Activated B cell treated with CpG ODN at 0.5 μM for 24 hours (primary cell): ENCODE results near the gene MRPS27. TPM values are rescaled to one million over a fixed set of nuclear protein-coding genes. Genes with fewer than 3 reads are reported as not detected.

Source experiments
- ATAC-seq: fragments of 200-7000 bp; cut with Tn5 transposase; one replicate; pipeline ENCODE4 v1.10.0; 2021; ENCODE audit warnings: low read depth, mild to moderate bottlenecking, moderate library complexity
- CTCF ChIA-PET: fragments of 350-600 bp; sonication (Branson Sonifier 250); formaldehyde crosslinking; loops from one replicate; lab custom pipeline; 2021; ENCODE audit warnings: antibody characterized with exemption; lab: Charles Lee
- POLR2A ChIA-PET: fragments of 350-600 bp; sonication (Branson Sonifier 250); formaldehyde crosslinking; loops from one replicate; lab custom pipeline; 2021; ENCODE audit warnings: antibody characterized with exemption; lab: Charles Lee
- DNase-seq: peaks from one replicate; pipeline ENCODE4 v3.0.0; 2022
- H3K27ac Mint-ChIP-seq: one replicate; pipeline ENCODE4 v1.8.0; 2020; ENCODE audit warnings: mixed read lengths
- H3K27me3 Mint-ChIP-seq: one replicate; pipeline ENCODE4 v1.8.0; 2021; ENCODE audit warnings: mixed read lengths
- H3K36me3 Mint-ChIP-seq: one replicate; pipeline ENCODE4 v1.8.0; 2021; ENCODE audit warnings: low read depth, mixed read lengths
- H3K4me1 Mint-ChIP-seq: one replicate; pipeline ENCODE4 v1.8.0; 2021; ENCODE audit warnings: mixed read lengths
- H3K4me3 Mint-ChIP-seq: one replicate; pipeline ENCODE4 v1.8.0; 2020; ENCODE audit warnings: mild to moderate bottlenecking, mixed read lengths
- H3K9me3 Mint-ChIP-seq: one replicate; pipeline ENCODE4 v1.8.0; 2020; ENCODE audit warnings: mixed read lengths
- intact Hi-C: fragments of 100-400 bp; cut with micrococcal nuclease; formaldehyde crosslinking; loops from one replicate; pipeline ENCODE4 v1.15.1; 2024
- total RNA-seq: library from RNA; stranded (reverse); gene quantifications from 2 replicates; pipeline ENCODE4 v1.2.3, GENCODE V29; 2022
- TF ChIP-seq, protein P1 (sequence below): fragments of 200-600 bp; IDR thresholded peaks from one replicate; pipeline ENCODE4 v1.8.0; 2022; ENCODE audit warnings: antibody characterized with exemption, mild to moderate bottlenecking

Gene MRPS27
- total RNA-seq, 1 donor from 2014 or later, result 69.2 TPM

DNA sequence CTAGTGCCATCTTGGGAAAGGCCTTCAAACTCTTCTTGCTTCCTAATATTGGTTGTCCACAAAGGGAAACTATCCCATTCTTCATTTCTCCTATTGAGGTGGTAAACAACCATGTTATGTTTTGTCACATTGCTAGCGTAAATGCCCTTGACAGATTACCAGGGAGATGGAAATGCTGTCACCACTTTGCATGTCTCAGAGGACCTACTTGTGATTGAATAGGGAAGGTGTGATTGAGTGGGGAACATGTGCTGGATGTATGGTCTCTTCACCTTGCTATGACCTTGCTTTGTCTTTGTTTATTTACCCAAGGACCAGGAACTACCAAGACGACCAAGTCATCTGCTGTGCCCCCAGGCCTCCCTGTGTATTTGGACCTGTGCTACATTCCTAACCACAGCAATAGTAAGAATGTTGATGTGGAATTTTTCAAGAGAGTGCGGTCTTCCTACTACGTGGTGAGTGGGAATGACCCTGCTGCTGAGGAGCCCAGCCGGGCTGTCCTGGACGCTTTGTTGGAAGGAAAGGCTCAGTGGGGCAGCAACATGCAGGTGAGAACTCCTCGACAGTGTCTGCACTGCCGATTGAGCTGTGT, 116.7 kb downstream of the MRPS27 start:
- ATAC-seq (no peak), DNase-seq (no peak)
- Mint-ChIP-seq H3K36me3 (no peaks in the 10 kb centered on the region), H3K4me1 (no peaks in the 10 kb centered on the region), H3K27me3 (no peaks in the 10 kb centered on the region), H3K9me3 (no peaks in the 10 kb centered on the region), H3K4me3 (no peak overlapping the region), H3K27ac (no peak overlapping the region)
- TF ChIP-seq, protein P1, sequence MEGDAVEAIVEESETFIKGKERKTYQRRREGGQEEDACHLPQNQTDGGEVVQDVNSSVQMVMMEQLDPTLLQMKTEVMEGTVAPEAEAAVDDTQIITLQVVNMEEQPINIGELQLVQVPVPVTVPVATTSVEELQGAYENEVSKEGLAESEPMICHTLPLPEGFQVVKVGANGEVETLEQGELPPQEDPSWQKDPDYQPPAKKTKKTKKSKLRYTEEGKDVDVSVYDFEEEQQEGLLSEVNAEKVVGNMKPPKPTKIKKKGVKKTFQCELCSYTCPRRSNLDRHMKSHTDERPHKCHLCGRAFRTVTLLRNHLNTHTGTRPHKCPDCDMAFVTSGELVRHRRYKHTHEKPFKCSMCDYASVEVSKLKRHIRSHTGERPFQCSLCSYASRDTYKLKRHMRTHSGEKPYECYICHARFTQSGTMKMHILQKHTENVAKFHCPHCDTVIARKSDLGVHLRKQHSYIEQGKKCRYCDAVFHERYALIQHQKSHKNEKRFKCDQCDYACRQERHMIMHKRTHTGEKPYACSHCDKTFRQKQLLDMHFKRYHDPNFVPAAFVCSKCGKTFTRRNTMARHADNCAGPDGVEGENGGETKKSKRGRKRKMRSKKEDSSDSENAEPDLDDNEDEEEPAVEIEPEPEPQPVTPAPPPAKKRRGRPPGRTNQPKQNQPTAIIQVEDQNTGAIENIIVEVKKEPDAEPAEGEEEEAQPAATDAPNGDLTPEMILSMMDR, result no peak
- intact Hi-C loops, result no loop called here
- ChIA-PET POLR2A (no interaction called here), CTCF (no interaction called here)

DNA sequence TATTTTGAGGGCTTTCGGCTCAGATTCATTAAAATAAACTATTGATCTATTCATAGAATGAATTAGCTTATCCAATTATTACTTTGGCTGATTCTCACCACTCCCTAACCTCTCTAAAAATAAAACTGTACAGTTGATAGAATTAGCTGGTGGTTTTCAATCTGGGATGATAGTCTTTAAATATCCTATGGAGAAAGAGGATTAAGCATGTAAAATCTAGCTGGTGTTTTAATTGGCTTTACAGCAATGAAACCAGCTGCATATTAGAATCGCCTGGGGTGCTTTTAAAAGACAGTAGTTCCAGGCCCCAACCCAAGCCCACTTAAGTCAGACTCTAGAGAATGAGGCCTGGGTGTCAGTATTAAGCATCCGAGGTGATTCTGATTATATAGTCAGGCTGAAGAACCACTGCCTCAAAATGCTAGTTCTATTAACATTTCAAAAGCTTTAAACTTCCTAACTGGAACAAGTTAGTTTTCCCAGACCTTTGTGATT, 117.7 kb downstream of the MRPS27 start:
- POLR2A ChIA-PET, result no interaction called here
- Mint-ChIP-seq H3K4me3 (no peak overlapping the region), H3K4me1 (no peaks in the 10 kb centered on the region), H3K27me3 (no peaks in the 10 kb centered on the region), H3K27ac (no peak overlapping the region), H3K36me3 (no peaks in the 10 kb centered on the region), H3K9me3 (no peaks in the 10 kb centered on the region)
- ATAC-seq (no peak), DNase-seq (no peak)
- intact Hi-C loops, result no loop called here
- TF ChIP-seq, protein P1, result no peak
- CTCF ChIA-PET, result interaction anchor here (0.6 kb wide), 1 partner anchor 11 kb away, joined by 3 read pairs; no protein-coding TSS in a partner anchor

DNA sequence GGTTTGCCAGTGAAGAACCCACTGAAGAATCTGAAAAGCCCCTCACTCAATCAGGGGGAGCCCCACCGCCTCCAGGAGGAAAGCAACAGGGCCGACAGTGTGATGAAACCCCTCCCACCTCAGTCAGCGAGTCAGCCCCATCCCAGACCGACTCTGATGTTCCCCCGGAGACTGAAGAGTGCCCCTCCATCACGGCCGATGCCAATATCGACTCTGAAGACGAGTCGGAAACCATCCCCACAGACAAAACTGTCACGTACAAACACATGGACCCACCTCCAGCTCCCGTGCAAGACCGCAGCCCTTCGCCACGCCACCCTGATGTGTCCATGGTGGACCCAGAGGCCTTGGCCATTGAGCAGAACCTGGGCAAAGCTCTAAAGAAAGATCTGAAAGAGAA, 120.4 kb downstream of the MRPS27 start:
- TF ChIP-seq, protein P1, result no peak
- H3K27me3 Mint-ChIP-seq, result peaks cover 2% of the 10 kb centered on the region
- no peak for ATAC-seq
- no peak overlapping the region for H3K4me3 Mint-ChIP-seq
- peaks cover 15% of the 10 kb centered on the region for H3K4me1 Mint-ChIP-seq
- H3K36me3 Mint-ChIP-seq, result no peaks in the 10 kb centered on the region
- peaks cover 3% of the 10 kb centered on the region for H3K9me3 Mint-ChIP-seq
- POLR2A ChIA-PET, result no interaction called here
- no peak for DNase-seq
- CTCF ChIA-PET, result no interaction called here
- intact Hi-C loops, result no loop called here
- no peak overlapping the region for H3K27ac Mint-ChIP-seq

DNA sequence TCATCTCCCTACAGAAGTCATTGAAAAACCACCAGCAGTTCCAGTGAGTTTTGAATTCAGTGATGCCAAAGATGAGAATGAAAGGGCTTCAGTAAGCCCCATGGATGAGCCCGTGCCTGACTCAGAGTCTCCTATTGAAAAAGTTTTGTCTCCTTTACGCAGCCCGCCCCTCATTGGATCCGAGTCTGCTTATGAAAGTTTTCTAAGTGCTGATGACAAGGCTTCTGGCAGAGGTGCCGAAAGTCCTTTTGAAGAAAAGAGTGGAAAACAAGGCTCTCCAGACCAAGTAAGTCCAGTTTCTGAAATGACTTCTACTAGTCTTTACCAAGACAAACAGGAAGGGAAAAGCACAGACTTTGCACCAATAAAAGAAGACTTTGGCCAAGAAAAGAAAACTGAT, 122.6 kb downstream of the MRPS27 start:
- Mint-ChIP-seq H3K36me3 (no peaks in the 10 kb centered on the region), H3K9me3 (peaks cover 3% of the 10 kb centered on the region), H3K4me3 (no peak overlapping the region), H3K27ac (no peak overlapping the region), H3K4me1 (peaks cover 20% of the 10 kb centered on the region), H3K27me3 (peaks cover 2% of the 10 kb centered on the region)
- ChIA-PET POLR2A (no interaction called here), CTCF (no interaction called here)
- ATAC-seq, result no peak
- TF ChIP-seq, protein P1, result no peak
- no peak for DNase-seq
- intact Hi-C loops, result no loop called here

DNA sequence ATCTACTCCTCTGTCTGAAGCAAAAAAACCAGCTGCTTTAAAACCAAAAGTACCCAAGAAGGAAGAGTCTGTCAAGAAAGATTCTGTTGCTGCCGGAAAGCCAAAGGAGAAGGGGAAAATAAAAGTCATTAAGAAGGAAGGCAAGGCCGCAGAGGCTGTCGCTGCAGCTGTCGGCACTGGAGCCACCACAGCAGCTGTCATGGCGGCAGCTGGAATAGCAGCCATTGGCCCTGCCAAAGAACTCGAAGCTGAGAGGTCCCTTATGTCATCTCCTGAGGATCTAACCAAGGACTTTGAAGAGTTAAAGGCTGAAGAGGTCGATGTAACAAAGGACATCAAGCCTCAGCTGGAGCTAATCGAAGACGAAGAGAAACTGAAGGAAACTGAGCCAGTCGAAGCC, 124.5 kb downstream of the MRPS27 start:
- TF ChIP-seq, protein P1, result no peak
- POLR2A ChIA-PET, result no interaction called here
- CTCF ChIA-PET, result no interaction called here
- peak overlapping the region; percentile 44 for H3K4me3 Mint-ChIP-seq
- ATAC-seq (no peak), DNase-seq (no peak)
- intact Hi-C loops, result no loop called here
- no peak overlapping the region for H3K27ac Mint-ChIP-seq
- peaks cover 3% of the 10 kb centered on the region for H3K9me3 Mint-ChIP-seq
- peaks cover 4% of the 10 kb centered on the region for H3K27me3 Mint-ChIP-seq
- H3K36me3 Mint-ChIP-seq, result no peaks in the 10 kb centered on the region
- H3K4me1 Mint-ChIP-seq, result peaks cover 20% of the 10 kb centered on the region
